GM12878 (cell line): ENCODE data around the gene EIF2S2. TPM values are rescaled to one million over a fixed set of nuclear protein-coding genes. Genes with fewer than 3 reads are reported as not detected.

ENCODE experiments used
- ATAC-seq: fragments of 200-7000 bp; cut with Tn5 transposase; 3 replicates; pipeline ENCODE4 v1.9.1; 2020; ENCODE audit warnings: mild to moderate bottlenecking, moderate library complexity
- BruUV-seq: library from RNA; stranded (reverse); fragments of 400-500 nt; replicated peaks from 2 replicates; lab custom pipeline; 2021; lab: Mats Ljungman, UMichigan
- CTCF ChIA-PET: fragments of 300-600 bp; sonication (Branson Sonifier 250); formaldehyde crosslinking; extraction: SDS; loops from one replicate; lab custom pipeline; 2021; ENCODE audit warnings: inconsistent platforms; lab: Yijun Ruan, JAX
- POLR2A ChIA-PET: fragments of 350-600 bp; formaldehyde crosslinking; extraction: SDS; loops from one replicate; lab custom pipeline; 2021; ENCODE audit warnings: inconsistent platforms; lab: Charles Lee
- RAD21 ChIA-PET: fragments of 300-600 bp; sonication (Branson Sonifier 250); formaldehyde crosslinking; loops from one replicate; lab custom pipeline; 2023; ENCODE audit warnings: antibody characterized with exemption; ENCODE audit not compliant: unreplicated experiment; lab: Charles Lee
- SMC1A ChIA-PET: fragments of 300-600 bp; sonication (Branson Sonifier 250); formaldehyde crosslinking; loops from one replicate; lab custom pipeline; 2023; ENCODE audit not compliant: unreplicated experiment, uncharacterized antibody; lab: Charles Lee
- DNase-seq: peaks from one replicate; pipeline ENCODE4 v3.0.0-alpha.2; 2011; ENCODE audit warnings: low read depth, low spot score
- FAIRE-seq: peaks from 3 replicates; lab custom pipeline; 2011; peaks lifted over from hg19 to GRCh38; lab: Jason Lieb, UNC
- H2AFZ ChIP-seq: 2 replicates; pipeline ENCODE4 v1.6.0; 2011; ENCODE audit warnings: low read depth, low read length, control low read depth; ENCODE audit not compliant: control insufficient read depth
- H3K27ac ChIP-seq: 2 replicates; pipeline ENCODE4 v1.5.1; 2011; ENCODE audit warnings: control low read depth; ENCODE audit not compliant: control insufficient read depth, insufficient read depth
- H3K27me3 ChIP-seq, 2 experiments: replicated peaks in 1 of 2; 2 replicates each; pipeline versions ENCODE4 v1.6.0 to v1.6.1; 2011; ENCODE audit warnings: low read length in 1 of 2; ENCODE audit not compliant: control insufficient read depth in 2 of 2, insufficient read depth in 2 of 2
- H3K36me3 ChIP-seq, 2 experiments: 2 replicates each; pipeline ENCODE4 v1.5.1; 2011; ENCODE audit warnings: low read length in 1 of 2; ENCODE audit not compliant: control insufficient read depth in 2 of 2, insufficient read depth in 2 of 2
- H3K4me1 ChIP-seq: 2 replicates; pipeline ENCODE4 v1.6.1; 2011; ENCODE audit warnings: mild to moderate bottlenecking, low read length, moderate library complexity, mixed read lengths; ENCODE audit not compliant: control insufficient read depth, insufficient read depth
- H3K4me2 ChIP-seq: 2 replicates; pipeline ENCODE4 v1.6.0; 2011; ENCODE audit warnings: control low read depth; ENCODE audit not compliant: control insufficient read depth, insufficient read depth
- H3K4me3 ChIP-seq: fragments of 200-600 bp; sonication (generic); 2 replicates; pipeline ENCODE4 v1.5.1; 2016
- H3K79me2 ChIP-seq: 2 replicates; pipeline ENCODE4 v1.6.0; 2011; ENCODE audit warnings: low read length; ENCODE audit not compliant: control insufficient read depth, insufficient read depth
- H3K9ac ChIP-seq: 2 replicates; pipeline ENCODE4 v1.8.0; 2011; ENCODE audit warnings: low read length, control low read depth, mixed read lengths; ENCODE audit not compliant: control insufficient read depth, insufficient read depth
- H3K9me3 ChIP-seq: replicated peaks from 3 replicates; pipeline ENCODE4 v1.5.1; 2011; ENCODE audit warnings: mild to moderate bottlenecking, low read length; ENCODE audit not compliant: control insufficient read depth, insufficient read depth
- H4K20me1 ChIP-seq: 2 replicates; pipeline ENCODE4 v1.6.0; 2011; ENCODE audit not compliant: control insufficient read depth, insufficient read depth
- CREM ChIP-seq: IDR thresholded peaks from 2 replicates; pipeline ENCODE4 v1.6.1; 2014; ENCODE audit warnings: antibody characterized with exemption, low read depth
- HCFC1 ChIP-seq: fragments of 150-350 bp; IDR thresholded peaks from 2 replicates; pipeline ENCODE4 v1.6.1; 2014; ENCODE audit warnings: low read length
- IKZF1 ChIP-seq: fragments of 450-650 bp; conservative IDR thresholded peaks from 2 replicates; pipeline ENCODE4 v1.6.1; 2017; ENCODE audit warnings: antibody characterized with exemption, mild to moderate bottlenecking
- IKZF2 ChIP-seq, 2 experiments: fragments of 450-650 bp; IDR thresholded peaks; 2 replicates each; pipeline ENCODE4 v1.6.1; 2017; ENCODE audit warnings: mild to moderate bottlenecking in 2 of 2, moderate library complexity in 2 of 2
- RELA ChIP-seq: fragments of 450-650 bp; IDR thresholded peaks from 2 replicates; pipeline ENCODE4 v1.8.0; 2014; ENCODE audit warnings: borderline replicate concordance; ENCODE audit not compliant: partially characterized antibody
- SPI1 ChIP-seq: IDR thresholded peaks from 2 replicates; pipeline ENCODE4 v1.6.1; 2011; ENCODE audit warnings: low read depth, mild to moderate bottlenecking, low read length, moderate library complexity, borderline replicate concordance; ENCODE audit not compliant: insufficient read depth
- WGBS: methylation state at CpG from one replicate; pipeline ENCODE4 v1.1.6; 2016; ENCODE audit warnings: low lambda C conversion rate; ENCODE audit not compliant: insufficient replicate concordance, insufficient coverage; ENCODE audit errors: missing lambda C conversion rate; 5-methylcytosine and 5-hydroxymethylcytosine counted together
- in situ Hi-C: fragments of 300-500 bp; cut with MboI; formaldehyde crosslinking; loops from 9 replicates; pipeline ENCODE4 v1.14.3; 2018; ENCODE audit warnings: mixed read lengths
- intact Hi-C: fragments of 100-400 bp; cut with micrococcal nuclease; formaldehyde crosslinking; loops from one replicate; pipeline ENCODE4 v1.14.2; 2022; ENCODE audit not compliant: unreplicated experiment
- polyA plus RNA-seq, 11 experiments: library from polyadenylated mRNA; depleted of rRNA in 4 of 11; unstranded in 6 of 11; stranded (reverse) in 5 of 11; fragments of >200 nt; fragmentation: Nextera tagmentation in 4 of 11; fragmentation: Illumina TruSeq in 1 of 11; extraction: Ambion mirVana in 4 of 11; extraction: Trizol in 1 of 11; gene quantifications; 1 replicate in 1 of 11; 2 replicates in 10 of 11; pipeline versions ENCODE4 v1.2.1 to v1.2.3, GENCODE V29; 2011 to 2016; ENCODE audit warnings: inconsistent platforms in 2 of 11, missing spikeins in 2 of 11, low read depth in 1 of 11
- total RNA-seq, 4 experiments: library from RNA; depleted of rRNA in 3 of 4; stranded (reverse); fragments of >200 nt in 3 of 4; fragmentation: Illumina TruSeq in 1 of 4; extraction: Trizol in 1 of 4; gene quantifications; 2 replicates each; pipeline versions ENCODE4 v1.2.1 to v1.2.3, GENCODE V29; 2013 to 2021

The EIF2S2 gene
- total and polyA plus RNA-seq, 10 of the 15 experiments (the other 5 are each of a cell fraction or from before 2014, with no cell fraction given) = 60.2 to 153 (median 84.3) TPM

DNA sequence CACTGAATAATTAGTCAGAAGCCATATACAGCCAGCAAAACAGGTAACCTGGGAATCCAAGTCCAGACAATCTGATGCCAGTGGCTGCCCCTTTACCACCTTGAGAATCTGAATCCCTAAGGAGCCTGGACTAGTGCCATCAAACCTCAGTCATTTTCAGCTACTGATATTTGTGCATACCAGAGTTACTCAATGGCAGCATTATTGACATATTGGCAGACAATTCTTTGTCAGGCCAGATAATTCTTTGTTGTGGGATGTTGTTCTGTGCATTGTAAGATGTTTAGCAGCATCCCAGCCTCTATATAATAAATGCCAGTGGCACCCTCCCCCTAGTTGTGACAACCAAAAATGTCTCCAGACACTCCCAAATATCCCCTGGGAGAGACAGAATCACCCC, 3.2 kb upstream of the EIF2S2 start:
- Histone ChIP-seq H3K36me3 (no peaks in the 10 kb centered on the region), H2AFZ (no peak overlapping the region), H3K4me3 (no peak overlapping the region), H3K79me2 (peaks cover 19% of the 10 kb centered on the region), H3K27ac (no peak overlapping the region), H3K4me1 (no peaks in the 10 kb centered on the region; the same call in 1 of the 2 replicates), H3K9me3 (no peaks in the 10 kb centered on the region), H4K20me1 (no peaks in the 10 kb centered on the region), H3K9ac (no peak overlapping the region), H3K4me2 (no peak overlapping the region), H3K27me3 (no peaks in the 10 kb centered on the region)
- FAIRE-seq = no peak
- ChIA-PET CTCF (interaction anchor here (0.6 to 1.1 kb wide), 4 partner anchors 9 to 278 kb away, joined by 3 to 4 read pairs (median 4); no protein-coding TSS in a partner anchor), RAD21 (no interaction called here), POLR2A (interaction anchor here (1.1 kb wide), 1 partner anchor 11 kb away, joined by 3 read pairs; no protein-coding TSS in a partner anchor), SMC1A (no interaction called here)
- in situ Hi-C loops = no loop called here
- DNase-seq = no peak
- ATAC-seq = no peak
- no TSS peak for BruUV-seq
- intact Hi-C loops = no loop called here
- TF ChIP-seq SPI1 (no peak), HCFC1 (no peak), IKZF2 (IDR thresholded peaks at IDR 0.05) (no peak)

DNA sequence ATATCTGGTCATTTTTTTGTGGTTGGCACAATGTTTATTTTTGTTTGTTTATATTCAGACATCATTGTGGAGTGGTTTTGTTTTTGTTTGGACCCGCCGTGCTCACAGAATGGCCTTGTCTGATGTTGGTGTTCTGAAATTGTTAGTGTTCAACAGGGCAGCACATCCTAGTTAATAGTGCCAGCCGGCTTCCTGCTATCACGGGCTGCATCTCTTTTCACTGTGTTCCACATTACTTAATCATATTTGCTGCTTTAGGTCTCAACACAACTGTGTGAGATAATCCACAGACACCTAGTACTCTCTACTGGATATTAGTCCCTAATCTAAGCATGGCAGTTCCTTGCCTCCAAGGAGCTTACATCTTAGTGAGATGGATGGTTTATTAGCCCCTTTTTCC, 2.8 kb upstream of the EIF2S2 start:
- ATAC-seq (no peak), DNase-seq (no peak), FAIRE-seq (no peak)
- BruUV-seq = no TSS peak
- peaks cover 23% of the 10 kb centered on the region for H3K79me2 ChIP-seq
- intact Hi-C loops (loop anchor here (5.0 kb wide), 1 partner anchor 123 kb away; the partner anchor contains the start of gene RALY), in situ Hi-C loops (no loop called here)
- no peaks in the 10 kb centered on the region for H3K27me3 ChIP-seq
- H2AFZ ChIP-seq = no peak overlapping the region
- H3K36me3 ChIP-seq = no peaks in the 10 kb centered on the region
- WGBS = 75% methylated on average over 4 of the region's 4 CpGs
- no peaks in the 10 kb centered on the region for H4K20me1 ChIP-seq
- no peak overlapping the region for H3K9ac ChIP-seq
- TF ChIP-seq RELA (no peak), CREM (no peak), IKZF1 (no peak)
- H3K9me3 ChIP-seq = no peaks in the 10 kb centered on the region
- POLR2A ChIA-PET = no interaction called here
- CTCF ChIA-PET = interaction anchor here (1.1 kb wide), 1 partner anchor 9 kb away, joined by 4 read pairs; no protein-coding TSS in a partner anchor
- H3K4me2 ChIP-seq = no peak overlapping the region
- SMC1A ChIA-PET = no interaction called here
- RAD21 ChIA-PET = no interaction called here
- no peak overlapping the region for H3K27ac ChIP-seq
- H3K4me3 ChIP-seq = no peak overlapping the region
- no peaks in the 10 kb centered on the region; the same call in 1 of the 2 replicates for H3K4me1 ChIP-seq
